HG03196 (cell line): ENCODE results near the gene KRTAP1-1.
"Not testable (repeated sequence)": the region's sequence is repeated elsewhere in the genome, so short reads cannot be mapped to it uniquely, and the experiment has no call there.

Experiments
- ATAC-seq: cut with Tn5 transposase; IDR thresholded peaks from one replicate; pipeline ENCODE4 v1.9.1; 2021; ENCODE audit not compliant: unreplicated experiment

Gene KRTAP1-1

GRCh38 chr17:41057547-41057946 lies 16.3 kb upstream of the KRTAP1-1 start:
- ATAC-seq: no peak

GRCh38 chr17:41055130-41055529 lies 13.9 kb upstream of the KRTAP1-1 start, which contains the start of gene KRTAP2-2:
KRTAP2-2 (minus strand) TSS chr17:41055230; CDS start chr17:41055211, 19 bp downstream.
- ATAC-seq: not testable (repeated sequence)

- ATAC-seq: not testable (repeated sequence)
Measured at GRCh38 chr17:41054556-41054955, 13.3 kb upstream of the KRTAP1-1 start.

GRCh38 chr17:41054025-41054424 lies 12.8 kb upstream of the KRTAP1-1 start:
- no peak for ATAC-seq

- ATAC-seq: no peak
Measured at GRCh38 chr17:41052566-41052965, 11.3 kb upstream of the KRTAP1-1 start.

GRCh38 chr17:41049110-41049509 lies 7.9 kb upstream of the KRTAP1-1 start:
- ATAC-seq: no peak

GRCh38 chr17:41048441-41048840 lies 7.2 kb upstream of the KRTAP1-1 start:
- no peak for ATAC-seq

- not testable (repeated sequence) for ATAC-seq
Measured at GRCh38 chr17:41046735-41047465, 5.7 kb upstream of the KRTAP1-1 start, which contains the start of gene KRTAP2-1. KRTAP2-1 (minus strand) TSS chr17:41047316; CDS start chr17:41047267, 49 bp downstream.

- no peak for ATAC-seq
Measured at GRCh38 chr17:41042953-41043352, 1.7 kb upstream of the KRTAP1-1 start.

- no peak for ATAC-seq
Measured at GRCh38 chr17:41037853-41038350, 3.3 kb downstream of the KRTAP1-1 start.

- ATAC-seq: not testable (repeated sequence)
Measured at GRCh38 chr17:41034346-41034935, 6.8 kb downstream of the KRTAP1-1 start, which contains the start of gene KRTAP1-3. KRTAP1-3 (minus strand) TSS chr17:41034874; CDS start chr17:41034821, 53 bp downstream.

- ATAC-seq: no peak
Measured at GRCh38 chr17:41029633-41030245, 11.5 kb downstream of the KRTAP1-1 start, which contains the start of gene KRTAP1-4. KRTAP1-4 (minus strand) TSS chr17:41030195; CDS start chr17:41030078, 117 bp downstream.

GRCh38 chr17:41026715-41027471 lies 14.4 kb downstream of the KRTAP1-1 start, which contains the start of gene KRTAP1-5:
KRTAP1-5 (minus strand) TSS chr17:41027208; CDS start chr17:41027155, 53 bp downstream.
- no peak for ATAC-seq

GRCh38 chr17:41024697-41025096 lies 16.6 kb downstream of the KRTAP1-1 start:
- no peak for ATAC-seq

- ATAC-seq: no peak
Measured at GRCh38 chr17:41020336-41020735, 20.9 kb downstream of the KRTAP1-1 start.

- ATAC-seq: no peak
Measured at GRCh38 chr17:41019415-41019814, 21.8 kb downstream of the KRTAP1-1 start.

- ATAC-seq: no peak
Measured at GRCh38 chr17:41018541-41018940, 22.7 kb downstream of the KRTAP1-1 start.

GRCh38 chr17:41016578-41017215 lies 24.6 kb downstream of the KRTAP1-1 start:
- ATAC-seq: no peak

- no peak for ATAC-seq
Measured at GRCh38 chr17:41015454-41015853, 25.8 kb downstream of the KRTAP1-1 start.

GRCh38 chr17:41013606-41014005 lies 27.6 kb downstream of the KRTAP1-1 start:
- no peak for ATAC-seq
